DND-41 (cell line): ENCODE results near the gene NT5M.
A peak's percentile ranks its signal among the peaks of the same experiment; 100 is the strongest.

Experiments used
- ATAC-seq: fragments of 200-7000 bp; cut with Tn5 transposase; 3 replicates; pipeline ENCODE4 v1.9.1; 2021; ENCODE audit warnings: low read depth; ENCODE audit not compliant: insufficient read depth
- DNase-seq: peaks from one replicate; pipeline ENCODE4 v3.0.0-alpha.2; 2020
- H2AFZ ChIP-seq: 2 replicates; pipeline ENCODE4 v1.6.0; 2012; ENCODE audit warnings: low read depth, low read length
- H3K27ac ChIP-seq: 2 replicates; pipeline ENCODE4 v1.5.1; 2012; ENCODE audit warnings: low read length, inconsistent platforms
- H3K27me3 ChIP-seq: fragments of 200-600 bp; sonication (generic); 2 replicates; pipeline ENCODE4 v1.6.0; 2012; ENCODE audit warnings: low read length, mild to moderate bottlenecking, inconsistent platforms; ENCODE audit not compliant: insufficient read depth, poor library complexity
- H3K36me3 ChIP-seq: 2 replicates; pipeline ENCODE4 v1.5.1; 2012; ENCODE audit warnings: low read length, inconsistent platforms; ENCODE audit not compliant: insufficient read depth
- H3K4me1 ChIP-seq: 2 replicates; pipeline ENCODE4 v1.5.1; 2012; ENCODE audit warnings: mild to moderate bottlenecking, low read length; ENCODE audit not compliant: insufficient read depth
- H3K4me2 ChIP-seq: 2 replicates; pipeline ENCODE4 v1.6.0; 2012; ENCODE audit warnings: mild to moderate bottlenecking, moderate library complexity, low read length, inconsistent platforms; ENCODE audit not compliant: insufficient read depth
- H3K4me3 ChIP-seq, 2 experiments: fragments of 200-600 bp in 1 of 2; shearing (Covaris generic) in 1 of 2; 2 replicates each; pipeline ENCODE4 v1.5.1; 2012 to 2016; ENCODE audit warnings: inconsistent platforms in 2 of 2, low read length in 2 of 2, mild to moderate bottlenecking in 2 of 2, low read depth in 1 of 2, moderate library complexity in 1 of 2
- H3K79me2 ChIP-seq: 2 replicates; pipeline ENCODE4 v1.6.0; 2012; ENCODE audit warnings: low read length, inconsistent platforms; ENCODE audit not compliant: insufficient read depth
- H3K9ac ChIP-seq: 2 replicates; pipeline ENCODE4 v1.6.0; 2012; ENCODE audit warnings: low read depth, mild to moderate bottlenecking, inconsistent platforms, low read length, moderate library complexity
- H3K9me3 ChIP-seq: 2 replicates; pipeline ENCODE4 v1.5.1; 2012; ENCODE audit warnings: low read length, moderate library complexity, mild to moderate bottlenecking, inconsistent platforms; ENCODE audit not compliant: insufficient read depth, severe bottlenecking
- H4K20me1 ChIP-seq: 2 replicates; pipeline ENCODE4 v1.6.0; 2012; ENCODE audit warnings: low read length; ENCODE audit not compliant: insufficient read depth
- EZH2 ChIP-seq: IDR thresholded peaks from 3 replicates; pipeline ENCODE4 v1.6.1; 2012; ENCODE audit warnings: borderline replicate concordance, low read depth, mild to moderate bottlenecking, moderate library complexity, low read length, inconsistent platforms; ENCODE audit not compliant: severe bottlenecking
- TF ChIP-seq, protein P1 (sequence below): IDR thresholded peaks from 2 replicates; pipeline ENCODE4 v1.5.1; 2012; ENCODE audit warnings: borderline replicate concordance, low read length, moderate library complexity, mild to moderate bottlenecking; ENCODE audit not compliant: poor library complexity, severe bottlenecking; ENCODE audit errors: extremely low read depth

The NT5M gene

GRCh38 chr17:17376362-17376761 lies 73.2 kb downstream of the NT5M start:
- ATAC-seq (no peak), DNase-seq (no peak)
- TF ChIP-seq EZH2, result no peak
- TF ChIP-seq, protein P1, sequence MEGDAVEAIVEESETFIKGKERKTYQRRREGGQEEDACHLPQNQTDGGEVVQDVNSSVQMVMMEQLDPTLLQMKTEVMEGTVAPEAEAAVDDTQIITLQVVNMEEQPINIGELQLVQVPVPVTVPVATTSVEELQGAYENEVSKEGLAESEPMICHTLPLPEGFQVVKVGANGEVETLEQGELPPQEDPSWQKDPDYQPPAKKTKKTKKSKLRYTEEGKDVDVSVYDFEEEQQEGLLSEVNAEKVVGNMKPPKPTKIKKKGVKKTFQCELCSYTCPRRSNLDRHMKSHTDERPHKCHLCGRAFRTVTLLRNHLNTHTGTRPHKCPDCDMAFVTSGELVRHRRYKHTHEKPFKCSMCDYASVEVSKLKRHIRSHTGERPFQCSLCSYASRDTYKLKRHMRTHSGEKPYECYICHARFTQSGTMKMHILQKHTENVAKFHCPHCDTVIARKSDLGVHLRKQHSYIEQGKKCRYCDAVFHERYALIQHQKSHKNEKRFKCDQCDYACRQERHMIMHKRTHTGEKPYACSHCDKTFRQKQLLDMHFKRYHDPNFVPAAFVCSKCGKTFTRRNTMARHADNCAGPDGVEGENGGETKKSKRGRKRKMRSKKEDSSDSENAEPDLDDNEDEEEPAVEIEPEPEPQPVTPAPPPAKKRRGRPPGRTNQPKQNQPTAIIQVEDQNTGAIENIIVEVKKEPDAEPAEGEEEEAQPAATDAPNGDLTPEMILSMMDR, result no peak
- H4K20me1 ChIP-seq, result no peaks in the 10 kb centered on the region
- no peaks in the 10 kb centered on the region for H3K4me1 ChIP-seq
- no peak overlapping the region for H3K9ac ChIP-seq
- H3K36me3 ChIP-seq, result no peaks in the 10 kb centered on the region
- no peak overlapping the region for H2AFZ ChIP-seq
- no peak overlapping the region for H3K4me2 ChIP-seq
- H3K27ac ChIP-seq, result no peak overlapping the region
- no peaks in the 10 kb centered on the region for H3K27me3 ChIP-seq
- no peaks in the 10 kb centered on the region for H3K9me3 ChIP-seq
- no peak overlapping the region for H3K4me3 ChIP-seq
- no peaks in the 10 kb centered on the region for H3K79me2 ChIP-seq

DNA sequence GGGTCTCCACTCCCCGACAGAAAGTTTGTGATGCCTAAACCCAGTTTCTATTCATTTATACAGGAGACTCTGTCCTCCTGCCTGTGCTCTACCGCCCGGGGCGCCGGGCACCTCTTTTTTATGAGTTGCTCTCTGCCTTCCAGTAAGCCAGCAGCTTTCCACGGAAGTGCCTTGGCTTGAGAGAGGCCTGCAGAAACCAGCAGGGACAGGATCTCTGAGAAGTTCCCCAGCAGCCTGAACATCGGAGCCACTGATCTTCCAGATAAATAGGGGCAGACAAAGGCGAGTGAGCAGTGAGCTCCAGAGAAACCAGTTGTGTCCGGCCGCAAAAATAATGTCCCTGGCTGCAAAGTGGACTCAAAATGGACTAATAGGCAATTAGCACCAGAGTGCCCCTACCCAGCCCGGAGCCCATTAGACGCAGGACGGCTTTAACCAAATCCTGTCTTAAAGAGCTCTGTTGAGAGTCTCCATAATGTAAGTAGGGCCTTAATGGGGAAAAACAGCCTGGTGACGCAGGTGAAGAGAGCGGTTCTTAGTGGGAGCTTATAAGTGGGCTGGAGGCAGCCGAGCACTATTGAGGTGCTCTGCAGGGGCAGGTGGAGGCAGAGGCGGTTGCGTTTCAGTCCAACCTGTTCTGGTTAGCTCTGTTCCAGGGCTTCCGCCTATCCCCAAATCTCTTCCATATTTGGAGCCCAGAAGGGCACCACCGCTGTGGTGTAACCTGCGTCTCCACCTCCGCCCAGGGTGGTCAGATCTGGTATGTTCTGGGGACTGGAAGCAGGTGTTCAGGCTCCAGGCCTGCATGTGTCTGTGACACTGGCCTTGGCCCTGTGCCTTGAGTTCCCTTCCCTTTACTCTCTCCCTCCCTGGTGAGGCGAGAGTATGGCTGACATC lies 74.1 kb downstream of the NT5M start:
- TF ChIP-seq, protein P1, result no peak
- no peak for TF ChIP-seq EZH2
- no peaks in the 10 kb centered on the region for H3K9me3 ChIP-seq
- H3K4me1 ChIP-seq, result no peaks in the 10 kb centered on the region
- ATAC-seq, result no peak
- H3K36me3 ChIP-seq, result no peaks in the 10 kb centered on the region
- no peak overlapping the region for H3K9ac ChIP-seq
- no peak overlapping the region for H2AFZ ChIP-seq
- H3K27me3 ChIP-seq, result no peaks in the 10 kb centered on the region
- H3K27ac ChIP-seq, result peak overlapping the region; percentile 18; the same call in 1 of the 2 replicates
- no peak for DNase-seq
- no peaks in the 10 kb centered on the region for H4K20me1 ChIP-seq
- no peak overlapping the region for H3K4me2 ChIP-seq
- no peak overlapping the region for H3K4me3 ChIP-seq
- no peaks in the 10 kb centered on the region for H3K79me2 ChIP-seq

DNA sequence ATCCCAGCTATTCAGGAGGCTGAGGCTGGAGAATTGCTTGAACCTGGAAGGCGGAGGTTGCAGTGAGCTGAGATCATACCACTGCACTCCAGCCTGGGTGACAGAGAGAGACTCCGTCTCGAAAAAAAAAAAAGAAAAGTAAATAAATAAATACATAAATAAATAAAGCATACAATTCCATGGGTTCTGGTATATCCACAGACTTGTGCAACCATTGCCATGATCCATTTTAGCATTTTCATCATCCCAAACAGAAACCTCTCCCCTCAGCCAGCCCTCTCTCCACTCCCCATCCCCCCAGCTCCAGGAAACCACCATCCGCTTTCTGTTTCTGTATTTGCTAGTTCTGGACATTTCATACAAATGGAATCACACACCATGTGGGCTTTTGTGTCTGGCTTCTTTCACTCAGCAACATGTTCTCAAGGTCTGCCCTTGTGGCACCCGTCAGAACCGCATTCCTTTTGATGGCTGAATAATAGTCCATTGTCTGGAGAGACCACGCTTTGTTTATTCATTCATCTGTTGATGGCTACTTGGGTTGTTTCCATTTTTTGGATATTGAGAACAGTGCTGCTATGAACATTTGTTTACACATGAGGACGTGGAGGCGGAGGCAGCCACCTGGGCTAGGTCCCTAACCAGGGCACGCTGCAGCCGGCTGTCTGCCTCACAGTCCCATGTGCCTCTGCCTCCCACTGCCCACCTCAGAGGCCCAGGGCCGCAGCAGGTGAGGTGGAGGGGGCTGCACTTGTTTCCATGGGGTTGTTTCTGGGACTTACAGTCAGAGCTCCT lies 76.2 kb downstream of the NT5M start:
- no peaks in the 10 kb centered on the region for H3K27me3 ChIP-seq
- H3K9ac ChIP-seq, result no peak overlapping the region
- H3K79me2 ChIP-seq, result no peaks in the 10 kb centered on the region
- H3K4me3 ChIP-seq, result no peak overlapping the region
- no peaks in the 10 kb centered on the region for H3K4me1 ChIP-seq
- DNase-seq, result no peak
- H2AFZ ChIP-seq, result no peak overlapping the region
- TF ChIP-seq, protein P1, result no peak
- no peak for TF ChIP-seq EZH2
- H3K27ac ChIP-seq, result no peak overlapping the region
- no peaks in the 10 kb centered on the region for H4K20me1 ChIP-seq
- H3K4me2 ChIP-seq, result no peak overlapping the region
- no peaks in the 10 kb centered on the region for H3K36me3 ChIP-seq
- no peaks in the 10 kb centered on the region for H3K9me3 ChIP-seq
- no peak for ATAC-seq
